ENCODE data around the gene CDC14B.
A peak's percentile ranks its signal among the peaks of the same experiment; 100 is the strongest.

Gene CDC14B

GRCh38 chr9:96464426-96464825, 155.2 kb downstream of the CDC14B start:
- Mint-ChIP-seq H3K4me1 (no peaks in the 10 kb centered on the region), H3K27me3 (no peaks in the 10 kb centered on the region), H3K27ac (no peak overlapping the region), H3K36me3 (peaks cover 14% of the 10 kb centered on the region), H3K4me3 (no peak overlapping the region), H3K9me3 (no peaks in the 10 kb centered on the region)
- CTCF ChIA-PET: no interaction called here
- DNase-seq: no peak

GRCh38 chr9:96462541-96462940, 157.1 kb downstream of the CDC14B start:
- H3K27me3 Mint-ChIP-seq: no peaks in the 10 kb centered on the region
- H3K9me3 Mint-ChIP-seq: no peaks in the 10 kb centered on the region
- H3K4me3 Mint-ChIP-seq: no peak overlapping the region
- no peak for DNase-seq
- peaks cover 19% of the 10 kb centered on the region for H3K36me3 Mint-ChIP-seq
- H3K27ac Mint-ChIP-seq: no peak overlapping the region
- CTCF ChIA-PET: interaction anchor here (0.6 kb wide), 2 partner anchors 81 to 1118 kb away, joined by 3 read pairs; no protein-coding TSS in a partner anchor
- peaks cover 4% of the 10 kb centered on the region for H3K4me1 Mint-ChIP-seq

- no peak overlapping the region for H3K27ac Mint-ChIP-seq
- H3K27me3 Mint-ChIP-seq: no peaks in the 10 kb centered on the region
- H3K36me3 Mint-ChIP-seq: peaks cover 16% of the 10 kb centered on the region
- H3K4me1 Mint-ChIP-seq: peaks cover 4% of the 10 kb centered on the region
- no peak overlapping the region for H3K4me3 Mint-ChIP-seq
- CTCF ChIA-PET: no interaction called here
- DNase-seq: no peak
- H3K9me3 Mint-ChIP-seq: no peaks in the 10 kb centered on the region
Measured at GRCh38 chr9:96461336-96461735, 158.3 kb downstream of the CDC14B start.

GRCh38 chr9:96460882-96461281, 158.8 kb downstream of the CDC14B start:
- peaks cover 16% of the 10 kb centered on the region for H3K36me3 Mint-ChIP-seq
- H3K4me3 Mint-ChIP-seq: no peak overlapping the region
- H3K27me3 Mint-ChIP-seq: no peaks in the 10 kb centered on the region
- H3K4me1 Mint-ChIP-seq: peaks cover 4% of the 10 kb centered on the region
- no peak for DNase-seq
- CTCF ChIA-PET: no interaction called here
- H3K9me3 Mint-ChIP-seq: no peaks in the 10 kb centered on the region
- H3K27ac Mint-ChIP-seq: no peak overlapping the region

- Mint-ChIP-seq H3K9me3 (no peaks in the 10 kb centered on the region), H3K4me1 (peaks cover 4% of the 10 kb centered on the region), H3K4me3 (no peak overlapping the region), H3K27ac (no peak overlapping the region), H3K36me3 (peaks cover 11% of the 10 kb centered on the region), H3K27me3 (no peaks in the 10 kb centered on the region)
- no peak for DNase-seq
- CTCF ChIA-PET: no interaction called here
Measured at GRCh38 chr9:96460470-96460869, 159.2 kb downstream of the CDC14B start.

- CTCF ChIA-PET: no interaction called here
- Mint-ChIP-seq H3K27me3 (no peaks in the 10 kb centered on the region), H3K4me3 (no peak overlapping the region), H3K9me3 (no peaks in the 10 kb centered on the region), H3K4me1 (peaks cover 4% of the 10 kb centered on the region), H3K36me3 (peaks cover 8% of the 10 kb centered on the region), H3K27ac (no peak overlapping the region)
- no peak for DNase-seq
Measured at GRCh38 chr9:96459268-96460007, 160.2 kb downstream of the CDC14B start.

- Mint-ChIP-seq H3K4me1 (peaks cover 8% of the 10 kb centered on the region), H3K27ac (no peak overlapping the region), H3K9me3 (no peaks in the 10 kb centered on the region), H3K4me3 (no peak overlapping the region), H3K27me3 (no peaks in the 10 kb centered on the region), H3K36me3 (peaks cover 8% of the 10 kb centered on the region)
- CTCF ChIA-PET: no interaction called here
- no peak for DNase-seq
Measured at GRCh38 chr9:96458226-96458625, 161.4 kb downstream of the CDC14B start.

GRCh38 chr9:96457266-96457665, 162.4 kb downstream of the CDC14B start:
- no peak overlapping the region for H3K27ac Mint-ChIP-seq
- no peak for DNase-seq
- H3K27me3 Mint-ChIP-seq: no peaks in the 10 kb centered on the region
- CTCF ChIA-PET: no interaction called here
- H3K4me3 Mint-ChIP-seq: no peak overlapping the region
- H3K4me1 Mint-ChIP-seq: peaks cover 12% of the 10 kb centered on the region
- peaks cover 8% of the 10 kb centered on the region for H3K36me3 Mint-ChIP-seq
- H3K9me3 Mint-ChIP-seq: no peaks in the 10 kb centered on the region

- no peak for DNase-seq
- no peak overlapping the region for H3K4me3 Mint-ChIP-seq
- peaks cover 24% of the 10 kb centered on the region for H3K4me1 Mint-ChIP-seq
- CTCF ChIA-PET: no interaction called here
- H3K27me3 Mint-ChIP-seq: peaks cover 11% of the 10 kb centered on the region
- no peak overlapping the region for H3K27ac Mint-ChIP-seq
- H3K9me3 Mint-ChIP-seq: no peaks in the 10 kb centered on the region
- H3K36me3 Mint-ChIP-seq: peaks cover 3% of the 10 kb centered on the region
Measured at GRCh38 chr9:96453625-96454024, 166.0 kb downstream of the CDC14B start.

GRCh38 chr9:96450613-96451528, 168.8 kb downstream of the CDC14B start:
- peaks cover 25% of the 10 kb centered on the region for H3K4me1 Mint-ChIP-seq
- H3K36me3 Mint-ChIP-seq: no peaks in the 10 kb centered on the region
- DNase-seq: peak; percentile 57
- H3K4me3 Mint-ChIP-seq: peak overlapping the region; percentile 85
- no peaks in the 10 kb centered on the region for H3K9me3 Mint-ChIP-seq
- CTCF ChIA-PET: interaction anchor here (1.1 to 2.4 kb wide), 3 partner anchors 26 to 216 kb away, joined by 4 to 5 read pairs (median 4); no protein-coding TSS in a partner anchor
- peaks cover 25% of the 10 kb centered on the region for H3K27me3 Mint-ChIP-seq
- peak overlapping the region; percentile 86 for H3K27ac Mint-ChIP-seq
